Measurements from ENCODE around the gene GJC1. TPM values are rescaled to one million over a fixed set of nuclear protein-coding genes. Genes with fewer than 3 reads are reported as not detected.

GJC1 gene
- total RNA-seq, 4 donors from 2014 or later: 10.6 to 79.4 (median 50.2) TPM

DNA sequence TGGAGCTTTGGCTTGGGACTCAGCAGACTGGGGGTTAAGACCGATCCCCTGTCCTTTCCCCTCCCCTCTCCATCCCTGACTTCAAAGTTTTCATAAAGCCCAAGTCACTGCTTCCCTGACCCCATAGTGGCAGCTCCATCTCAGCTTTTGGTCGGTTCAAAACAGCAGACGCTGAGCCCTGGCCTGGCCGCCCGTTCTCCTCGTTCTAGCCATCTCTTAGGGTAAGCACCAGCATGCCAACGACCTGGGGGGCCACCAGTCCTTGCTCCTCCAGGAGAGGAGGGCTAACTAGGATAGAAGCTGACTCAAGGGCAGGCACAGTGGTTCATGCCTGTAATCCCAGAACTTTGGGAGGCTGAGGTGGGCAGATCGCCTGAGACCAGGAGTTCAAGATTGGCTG, 16.1 kb upstream of the GJC1 start:
- Histone ChIP-seq H3K9me3 (no peaks in the 10 kb centered on the region), H3K36me3 (no peaks in the 10 kb centered on the region), H3K27ac (peak overlapping the region in 1 of 2 donors; percentile 49), H3K27me3 (no peaks in the 10 kb centered on the region), H3K4me1 (no peaks in the 10 kb centered on the region), H3K4me3 (no peak overlapping the region)
- intact Hi-C loops (cut with DNase I; ENCODE audit: low total_unique reads): no loop called here
- DNase-seq: no peak
- no peak for TF ChIP-seq POLR2A (IDR thresholded peaks at IDR 0.05)
- TF ChIP-seq, protein P1, sequence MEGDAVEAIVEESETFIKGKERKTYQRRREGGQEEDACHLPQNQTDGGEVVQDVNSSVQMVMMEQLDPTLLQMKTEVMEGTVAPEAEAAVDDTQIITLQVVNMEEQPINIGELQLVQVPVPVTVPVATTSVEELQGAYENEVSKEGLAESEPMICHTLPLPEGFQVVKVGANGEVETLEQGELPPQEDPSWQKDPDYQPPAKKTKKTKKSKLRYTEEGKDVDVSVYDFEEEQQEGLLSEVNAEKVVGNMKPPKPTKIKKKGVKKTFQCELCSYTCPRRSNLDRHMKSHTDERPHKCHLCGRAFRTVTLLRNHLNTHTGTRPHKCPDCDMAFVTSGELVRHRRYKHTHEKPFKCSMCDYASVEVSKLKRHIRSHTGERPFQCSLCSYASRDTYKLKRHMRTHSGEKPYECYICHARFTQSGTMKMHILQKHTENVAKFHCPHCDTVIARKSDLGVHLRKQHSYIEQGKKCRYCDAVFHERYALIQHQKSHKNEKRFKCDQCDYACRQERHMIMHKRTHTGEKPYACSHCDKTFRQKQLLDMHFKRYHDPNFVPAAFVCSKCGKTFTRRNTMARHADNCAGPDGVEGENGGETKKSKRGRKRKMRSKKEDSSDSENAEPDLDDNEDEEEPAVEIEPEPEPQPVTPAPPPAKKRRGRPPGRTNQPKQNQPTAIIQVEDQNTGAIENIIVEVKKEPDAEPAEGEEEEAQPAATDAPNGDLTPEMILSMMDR (IDR thresholded peaks at IDR 0.05): no peak

GRCh38 chr17:44844390-44844830, 14.3 kb upstream of the GJC1 start:
- DNase-seq: peak in 1 of 2 donors; percentile 42
- Histone ChIP-seq H3K36me3 (no peaks in the 10 kb centered on the region), H3K9me3 (no peaks in the 10 kb centered on the region), H3K4me1 (no peaks in the 10 kb centered on the region), H3K27ac (peak overlapping the region in 1 of 2 donors; percentile 53), H3K4me3 (no peak overlapping the region), H3K27me3 (no peaks in the 10 kb centered on the region)
- no peak for TF ChIP-seq POLR2A (IDR thresholded peaks at IDR 0.05)
- TF ChIP-seq, protein P1 (IDR thresholded peaks at IDR 0.05): no peak
- intact Hi-C loops (cut with DNase I; ENCODE audit: low total_unique reads): no loop called here

GRCh38 chr17:44842748-44843147, 12.7 kb upstream of the GJC1 start:
- no peaks in the 10 kb centered on the region for H3K9me3 ChIP-seq
- no peaks in the 10 kb centered on the region for H3K36me3 ChIP-seq
- no peak for TF ChIP-seq POLR2A (IDR thresholded peaks at IDR 0.05)
- TF ChIP-seq, protein P1 (IDR thresholded peaks at IDR 0.05): no peak
- DNase-seq: no peak
- intact Hi-C loops (cut with DNase I; ENCODE audit: low total_unique reads): no loop called here
- no peaks in the 10 kb centered on the region for H3K4me1 ChIP-seq
- no peaks in the 10 kb centered on the region for H3K27me3 ChIP-seq
- H3K27ac ChIP-seq: peak overlapping the region in 1 of 2 donors; percentile 53
- H3K4me3 ChIP-seq: no peak overlapping the region

GRCh38 chr17:44840936-44841335, 10.8 kb upstream of the GJC1 start:
- intact Hi-C loops (cut with DNase I; ENCODE audit: low total_unique reads): no loop called here
- Histone ChIP-seq H3K27me3 (no peaks in the 10 kb centered on the region), H3K9me3 (no peaks in the 10 kb centered on the region), H3K27ac (no peak overlapping the region), H3K36me3 (no peaks in the 10 kb centered on the region), H3K4me3 (no peak overlapping the region), H3K4me1 (no peaks in the 10 kb centered on the region)
- DNase-seq: no peak
- TF ChIP-seq POLR2A (IDR thresholded peaks at IDR 0.05): no peak
- TF ChIP-seq, protein P1 (IDR thresholded peaks at IDR 0.05): no peak

- no peaks in the 10 kb centered on the region for H3K4me1 ChIP-seq
- H3K9me3 ChIP-seq: no peaks in the 10 kb centered on the region
- no peaks in the 10 kb centered on the region for H3K36me3 ChIP-seq
- intact Hi-C loops (cut with DNase I; ENCODE audit: low total_unique reads): no loop called here
- H3K27me3 ChIP-seq: no peaks in the 10 kb centered on the region
- H3K4me3 ChIP-seq: no peak overlapping the region
- H3K27ac ChIP-seq: no peak overlapping the region
- TF ChIP-seq POLR2A (IDR thresholded peaks at IDR 0.05): no peak
- TF ChIP-seq, protein P1 (IDR thresholded peaks at IDR 0.05): no peak
- no peak for DNase-seq
These were observed 10.2 kb upstream of the GJC1 start for GRCh38 chr17:44840274-44840673.
